Measurements from ENCODE around the gene CHRNB2. TPM values are rescaled to one million over a fixed set of nuclear protein-coding genes. Genes with fewer than 3 reads are reported as not detected.

CHRNB2 gene
- total RNA-seq, 1 donor, result under 0.01 TPM

- Histone ChIP-seq H3K4me3 (ENCODE audit: insufficient read depth, low read length) (no peak overlapping the region), H3K4me1 (ENCODE audit: insufficient read depth, low read length) (no peaks in the 10 kb centered on the region), H4K20me1 (ENCODE audit: insufficient read depth, low read length) (no peaks in the 10 kb centered on the region), H3K27me3 (ENCODE audit: insufficient read depth, low read length) (peaks cover 25% of the 10 kb centered on the region), H2AFZ (ENCODE audit: low read length) (no peak overlapping the region), H3K79me2 (ENCODE audit: insufficient read depth, low read length) (no peaks in the 10 kb centered on the region), H3K9me3 (ENCODE audit: low read depth, low read length) (no peaks in the 10 kb centered on the region), H3K27ac (ENCODE audit: low read depth, low read length) (no peak overlapping the region), H3K4me2 (ENCODE audit: insufficient read depth, low read length) (no peak overlapping the region), H3K36me3 (ENCODE audit: insufficient read depth, low read length) (no peaks in the 10 kb centered on the region)
- TF ChIP-seq CTCF (IDR thresholded peaks at IDR 0.05; ENCODE audit: extremely low read depth, low read depth, low read length), result peak; percentile 31
- DNase-seq (ENCODE audit: insufficient read length, low spot score, missing footprints), result no peak
These were observed 33.4 kb upstream of the CHRNB2 start for GRCh38 chr1:154533952-154534844.

- H3K27ac ChIP-seq (ENCODE audit: low read depth, low read length), result no peak overlapping the region
- no peaks in the 10 kb centered on the region for H4K20me1 ChIP-seq (ENCODE audit: insufficient read depth, low read length)
- H3K9me3 ChIP-seq (ENCODE audit: low read depth, low read length), result no peaks in the 10 kb centered on the region
- DNase-seq (ENCODE audit: insufficient read length, low spot score, missing footprints), result no peak
- H3K4me1 ChIP-seq (ENCODE audit: insufficient read depth, low read length), result no peaks in the 10 kb centered on the region
- peaks cover 39% of the 10 kb centered on the region for H3K27me3 ChIP-seq (ENCODE audit: insufficient read depth, low read length)
- no peak for TF ChIP-seq CTCF (IDR thresholded peaks at IDR 0.05; ENCODE audit: extremely low read depth, low read depth, low read length)
- H2AFZ ChIP-seq (ENCODE audit: low read length), result no peak overlapping the region
- H3K79me2 ChIP-seq (ENCODE audit: insufficient read depth, low read length), result no peaks in the 10 kb centered on the region
- H3K4me3 ChIP-seq (ENCODE audit: insufficient read depth, low read length), result no peak overlapping the region
- no peak overlapping the region for H3K4me2 ChIP-seq (ENCODE audit: insufficient read depth, low read length)
- H3K36me3 ChIP-seq (ENCODE audit: insufficient read depth, low read length), result no peaks in the 10 kb centered on the region
These were observed 31.0 kb upstream of the CHRNB2 start for GRCh38 chr1:154536570-154536969.

- H2AFZ ChIP-seq (ENCODE audit: low read length), result no peak overlapping the region
- peaks cover 44% of the 10 kb centered on the region for H3K27me3 ChIP-seq (ENCODE audit: insufficient read depth, low read length)
- no peak overlapping the region for H3K4me3 ChIP-seq (ENCODE audit: insufficient read depth, low read length)
- H3K36me3 ChIP-seq (ENCODE audit: insufficient read depth, low read length), result no peaks in the 10 kb centered on the region
- no peak for DNase-seq (ENCODE audit: insufficient read length, low spot score, missing footprints)
- H4K20me1 ChIP-seq (ENCODE audit: insufficient read depth, low read length), result no peaks in the 10 kb centered on the region
- no peak overlapping the region for H3K4me2 ChIP-seq (ENCODE audit: insufficient read depth, low read length)
- no peaks in the 10 kb centered on the region for H3K4me1 ChIP-seq (ENCODE audit: insufficient read depth, low read length)
- H3K9me3 ChIP-seq (ENCODE audit: low read depth, low read length), result no peaks in the 10 kb centered on the region
- no peak overlapping the region for H3K27ac ChIP-seq (ENCODE audit: low read depth, low read length)
- TF ChIP-seq CTCF (IDR thresholded peaks at IDR 0.05; ENCODE audit: extremely low read depth, low read depth, low read length), result no peak
- no peaks in the 10 kb centered on the region for H3K79me2 ChIP-seq (ENCODE audit: insufficient read depth, low read length)
These were observed 27.8 kb upstream of the CHRNB2 start for GRCh38 chr1:154539486-154540483.

Measured in osteoblast (primary cell).